GM21447 (cell line): ENCODE data around the gene CLASRP.

ENCODE experiments used
- ATAC-seq: cut with Tn5 transposase; IDR thresholded peaks from one replicate; pipeline ENCODE4 v1.9.1; 2021; ENCODE audit not compliant: unreplicated experiment

Gene CLASRP

GRCh38 chr19:45079063-45079910 lies 40.4 kb downstream of the CLASRP start, which contains the start of gene GEMIN7:
TSS of gene GEMIN7 (plus strand) at chr19:45079260. CDS start at chr19:45090115, 10,855 bp downstream.
- no peak for ATAC-seq

DNA sequence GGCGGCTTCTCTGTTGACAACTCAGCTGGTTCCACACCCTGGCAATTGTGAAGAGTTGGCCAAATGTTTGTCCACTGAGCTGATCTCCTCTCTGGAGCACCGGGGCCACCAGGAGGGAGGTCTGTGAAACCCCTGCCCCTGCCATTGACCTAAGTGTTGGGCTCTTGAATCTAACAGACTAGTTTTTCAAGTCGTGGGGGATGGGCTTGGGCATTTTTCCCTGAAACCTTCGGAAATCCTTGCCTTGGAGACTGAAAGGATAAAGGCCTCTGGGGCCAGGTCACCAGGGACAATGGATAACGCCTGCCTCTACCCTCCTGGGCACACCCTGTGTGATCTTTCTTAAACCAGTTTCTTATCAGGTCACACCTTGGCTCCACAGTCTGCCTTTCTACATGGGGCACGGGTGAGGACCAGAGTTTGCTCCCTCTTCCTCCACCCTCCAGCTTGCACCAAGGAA lies 41.1 kb downstream of the CLASRP start:
- no peak for ATAC-seq

- ATAC-seq, result no peak
These were observed 43.3 kb downstream of the CLASRP start for GRCh38 chr19:45082170-45082569.

GRCh38 chr19:45086480-45086879 lies 47.6 kb downstream of the CLASRP start:
- no peak for ATAC-seq

DNA sequence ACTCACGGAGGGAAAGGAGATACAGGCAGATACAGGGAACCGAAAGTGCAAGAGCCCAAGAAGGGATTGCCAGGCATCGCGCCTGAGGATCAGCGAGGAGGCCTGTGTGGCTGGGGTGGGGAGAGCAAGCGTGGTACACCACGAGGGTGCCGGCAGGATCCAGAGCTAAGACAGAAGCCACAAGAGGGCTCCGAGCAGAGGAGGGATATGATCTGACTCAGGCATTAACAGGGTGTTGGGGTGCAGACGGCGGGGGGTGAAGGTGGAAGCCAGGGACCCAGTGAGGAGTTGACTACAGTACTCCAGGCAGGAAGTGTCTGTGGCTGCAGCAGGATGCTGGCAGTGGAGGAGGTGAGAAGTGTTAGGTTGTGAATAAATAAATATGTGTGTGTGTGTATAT lies 48.7 kb downstream of the CLASRP start:
- ATAC-seq, result no peak

GRCh38 chr19:45090034-45090433 lies 51.2 kb downstream of the CLASRP start:
- no peak for ATAC-seq

GRCh38 chr19:45090606-45091005 lies 51.8 kb downstream of the CLASRP start:
- ATAC-seq, result no peak

GRCh38 chr19:45091031-45091923 lies 52.4 kb downstream of the CLASRP start:
- ATAC-seq, result peak; percentile 65

GRCh38 chr19:45092747-45093678 lies 54.2 kb downstream of the CLASRP start, which contains the start of gene PPP1R37:
TSS of gene PPP1R37 (plus strand) at chr19:45093179. CDS start at chr19:45093326, 147 bp downstream.
- peak; percentile 58 for ATAC-seq

DNA sequence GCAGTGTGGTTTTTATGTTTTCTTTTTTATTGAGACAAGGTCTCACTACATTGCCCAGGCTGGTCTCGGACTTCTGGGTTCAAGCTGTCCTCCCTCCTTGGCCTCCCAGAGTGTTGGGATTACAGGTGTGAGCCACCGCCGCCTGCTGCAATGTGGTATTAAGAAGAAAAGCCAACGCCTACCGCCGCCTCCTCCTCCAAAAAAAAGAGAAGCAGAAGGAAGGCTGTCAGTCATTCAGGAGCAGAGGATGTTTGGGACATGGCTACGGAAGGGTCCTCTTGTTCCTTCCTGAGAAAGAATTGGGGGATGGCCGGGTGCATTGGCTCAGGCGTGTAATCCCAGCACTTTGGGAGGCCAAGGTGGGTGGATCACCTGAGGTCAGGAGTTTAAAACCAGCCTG lies 55.3 kb downstream of the CLASRP start:
- no peak for ATAC-seq

DNA sequence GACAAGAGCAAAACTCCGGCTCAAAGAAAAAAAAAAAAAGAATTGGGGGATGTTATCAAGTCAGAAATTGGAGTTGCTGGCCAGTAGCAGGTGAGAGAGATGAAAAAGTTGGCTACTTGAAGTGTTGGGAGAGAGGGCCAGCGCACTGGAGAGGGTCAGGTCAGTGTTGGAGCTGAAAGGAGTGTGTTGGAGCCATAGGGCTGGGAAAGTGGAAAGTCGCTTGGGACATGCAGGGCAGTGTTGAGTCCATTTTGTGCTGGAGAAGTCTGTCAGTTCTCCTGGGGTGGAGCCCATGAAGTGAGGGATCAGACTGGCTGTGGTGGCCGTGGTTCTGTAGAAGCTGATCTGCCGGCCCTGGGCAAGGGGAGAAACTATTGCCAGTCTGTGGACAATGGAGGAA lies 55.9 kb downstream of the CLASRP start:
- no peak for ATAC-seq

DNA sequence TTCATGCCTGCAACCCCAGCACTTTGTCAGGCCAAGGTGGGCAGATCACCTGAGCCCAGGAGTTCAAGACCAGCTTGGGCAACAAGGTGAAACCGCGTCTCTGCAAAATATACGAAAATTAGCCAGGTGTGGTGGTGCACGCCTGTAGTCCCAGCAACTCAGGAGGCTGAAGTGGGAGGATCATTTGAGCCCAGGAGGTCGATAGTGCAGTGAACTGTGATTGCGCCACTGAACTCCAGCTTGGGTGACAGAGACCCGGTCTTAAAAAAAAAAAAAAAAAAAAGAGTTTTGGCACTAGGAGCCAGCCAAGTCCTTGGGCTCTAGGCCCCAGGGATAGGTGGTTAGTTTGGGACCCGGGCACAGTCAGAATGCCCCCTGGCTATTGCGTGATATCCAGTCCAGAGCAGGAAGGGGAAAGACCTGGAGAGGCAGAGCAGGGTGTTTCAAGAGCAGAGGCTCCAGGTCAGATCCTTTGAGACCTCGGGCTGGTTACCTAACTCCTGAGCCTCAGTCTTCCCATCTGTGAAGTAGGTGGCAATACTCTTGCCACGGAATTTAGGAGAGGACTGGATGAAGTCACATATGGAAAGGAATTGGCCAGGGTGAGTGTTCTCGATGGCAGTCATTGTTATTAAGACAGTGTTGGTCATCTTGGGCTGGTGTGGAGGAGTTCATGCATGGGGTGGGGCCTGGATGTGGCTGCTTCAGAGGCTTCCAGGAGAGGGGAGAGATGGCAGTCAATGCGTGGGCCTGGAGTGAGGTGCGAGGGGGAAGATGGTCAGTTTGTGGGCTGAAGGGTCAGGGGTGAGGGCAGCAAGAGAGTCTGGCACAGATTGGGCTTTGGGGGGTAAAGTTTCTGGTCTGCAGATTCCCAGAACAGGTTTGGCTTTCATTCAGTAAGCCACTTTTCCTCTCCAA lies 56.9 kb downstream of the CLASRP start:
- ATAC-seq, result no peak

DNA sequence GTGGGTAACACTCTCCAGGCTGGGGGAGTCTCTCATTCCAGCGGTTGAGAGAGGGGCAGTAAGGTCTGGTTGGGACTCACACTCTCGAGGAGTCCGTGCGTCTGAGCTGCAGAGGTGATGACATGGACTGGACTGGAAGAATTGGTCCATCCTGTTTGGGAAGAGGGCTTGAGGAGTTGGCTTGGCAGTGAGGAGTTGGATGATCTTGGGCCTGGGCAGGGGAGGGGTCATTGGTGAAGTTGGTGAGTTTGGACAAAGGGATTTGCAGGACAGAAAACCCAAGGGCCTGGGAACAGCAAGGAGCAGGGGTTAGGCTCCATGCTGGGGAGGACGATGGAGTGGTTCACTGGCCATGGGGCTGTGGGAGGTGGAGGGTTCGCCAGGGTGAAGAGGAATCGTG lies 57.9 kb downstream of the CLASRP start:
- ATAC-seq, result no peak

- no peak for ATAC-seq
These were observed 58.6 kb downstream of the CLASRP start for GRCh38 chr19:45097450-45097775.

GRCh38 chr19:45097776-45098520 lies 59.1 kb downstream of the CLASRP start:
- ATAC-seq, result no peak

GRCh38 chr19:45098521-45099466 lies 59.9 kb downstream of the CLASRP start:
- ATAC-seq, result no peak

GRCh38 chr19:45099467-45100191 lies 60.8 kb downstream of the CLASRP start:
- ATAC-seq, result no peak
